K562 (cell line): ENCODE results near the gene KCTD1. TPM values are rescaled to one million over a fixed set of nuclear protein-coding genes. Genes with fewer than 3 reads are reported as not detected.

Experiments used
- ATAC-seq: fragments of 200-7000 bp; cut with Tn5 transposase; 3 replicates; pipeline ENCODE4 v1.9.1; 2020; ENCODE audit warnings: moderate library complexity
- BruUV-seq: library from RNA; stranded (reverse); fragments of 400-500 nt; replicated peaks from 2 replicates; lab custom pipeline; 2021; lab: Mats Ljungman, UMichigan
- CTCF ChIA-PET: fragments of 300-600 bp; formaldehyde crosslinking; extraction: SDS; loops from one replicate; lab custom pipeline; 2021; ENCODE audit warnings: low intra/inter-chr PET ratio; lab: Yijun Ruan, JAX
- POLR2A ChIA-PET: fragments of 300-600, 350-650 bp; sonication (Branson Sonifier 250); formaldehyde crosslinking; extraction: SDS; loops from one replicate; lab custom pipeline; 2021; ENCODE audit warnings: antibody characterized with exemption, inconsistent platforms; lab: Yijun Ruan, JAX
- DNase-seq, 4 experiments: peaks; one replicate each; pipeline versions ENCODE4 v3.0.0 to v3.0.0-alpha.2; 2011 to 2018; ENCODE audit warnings: low spot score in 3 of 4, mixed read lengths in 3 of 4; ENCODE audit errors: extremely low read depth in 1 of 4
- FAIRE-seq: peaks from 2 replicates; lab custom pipeline; 2011; peaks lifted over from hg19 to GRCh38; lab: Jason Lieb, UNC
- H2AFZ ChIP-seq: 2 replicates; pipeline ENCODE4 v1.6.0; 2011; ENCODE audit warnings: low read depth, low read length, control low read depth, inconsistent platforms
- H3K27ac ChIP-seq: fragments of 200-600 bp; 3 replicates; pipeline ENCODE4 v1.8.0; 2011; ENCODE audit warnings: low read depth, mild to moderate bottlenecking, control low read depth, inconsistent platforms, low read length, moderate library complexity, mixed read lengths; ENCODE audit errors: extremely low read depth
- H3K27me3 ChIP-seq, 2 experiments: fragments of 300-600 bp in 1 of 2; 2 replicates in 1 of 2; 3 replicates in 1 of 2; pipeline versions ENCODE4 v1.6.0 to v1.8.0; 2011; ENCODE audit warnings: inconsistent platforms in 2 of 2, low read length in 2 of 2, mild to moderate bottlenecking in 1 of 2, mixed read lengths in 1 of 2, moderate library complexity in 1 of 2; ENCODE audit not compliant: control insufficient read depth in 2 of 2, insufficient read depth in 2 of 2
- H3K36me3 ChIP-seq: fragments of 300-600 bp; 3 replicates; pipeline ENCODE4 v1.8.0; 2011; ENCODE audit warnings: mild to moderate bottlenecking, low read length, inconsistent platforms; ENCODE audit not compliant: control insufficient read depth, insufficient read depth
- H3K4me1 ChIP-seq, 2 experiments: fragments of 200-600 bp in 1 of 2; replicated peaks in 1 of 2; 2 replicates in 1 of 2; 3 replicates in 1 of 2; pipeline versions ENCODE4 v1.5.1 to v1.8.0; 2011; ENCODE audit warnings: inconsistent platforms in 2 of 2, low read length in 2 of 2, mild to moderate bottlenecking in 1 of 2, mixed read lengths in 1 of 2, moderate library complexity in 1 of 2; ENCODE audit not compliant: control insufficient read depth in 2 of 2, insufficient read depth in 2 of 2
- H3K4me2 ChIP-seq: 2 replicates; pipeline ENCODE4 v1.6.1; 2011; ENCODE audit warnings: low read length, control low read depth, inconsistent platforms, mixed read lengths; ENCODE audit not compliant: insufficient read depth
- H3K4me3 ChIP-seq: fragments of 200-600 bp; sonication (generic), shearing (Covaris generic); 2 replicates; pipeline ENCODE4 v1.5.1; 2016; ENCODE audit warnings: control low read depth, inconsistent platforms
- H3K79me2 ChIP-seq: fragments of 200-600 bp; 3 replicates; pipeline ENCODE4 v1.8.0; 2011; ENCODE audit warnings: low read length, inconsistent platforms; ENCODE audit not compliant: control insufficient read depth, insufficient read depth
- H3K9ac ChIP-seq, 2 experiments: 2 replicates each; pipeline versions ENCODE4 v1.6.0 to v1.6.1; 2011; ENCODE audit warnings: low read depth in 2 of 2, low read length in 2 of 2, control low read depth in 1 of 2, inconsistent platforms in 1 of 2, mild to moderate bottlenecking in 1 of 2, mixed read lengths in 1 of 2; ENCODE audit not compliant: insufficient read depth in 1 of 2
- H3K9me1 ChIP-seq: one replicate; pipeline ENCODE4 v1.6.0; 2011; ENCODE audit warnings: inconsistent platforms, mild to moderate bottlenecking, low read length, moderate library complexity; ENCODE audit not compliant: control insufficient read depth, insufficient read depth
- H3K9me3 ChIP-seq: replicated peaks from 2 replicates; pipeline ENCODE4 v1.5.1; 2011; ENCODE audit warnings: low read depth, low read length, inconsistent platforms; ENCODE audit not compliant: control insufficient read depth, insufficient read depth
- H4K20me1 ChIP-seq: replicated peaks from 2 replicates; pipeline ENCODE4 v1.6.1; 2011; ENCODE audit warnings: low read length, inconsistent platforms, mixed read lengths; ENCODE audit not compliant: control insufficient read depth, insufficient read depth
- CEBPB ChIP-seq: fragments of 450-650 bp; IDR thresholded peaks from 2 replicates; pipeline ENCODE4 v1.6.1; 2016; ENCODE audit warnings: missing genetic modification characterization, missing compliant biosample characterization
- DIDO1 ChIP-seq: fragments of 450-650 bp; IDR thresholded peaks from 2 replicates; pipeline ENCODE4 v1.6.1; 2016; ENCODE audit warnings: low read depth, missing biosample characterization, missing genetic modification characterization
- MAFK ChIP-seq: IDR thresholded peaks from 2 replicates; pipeline ENCODE4 v1.6.1; 2011; ENCODE audit warnings: low read length, improper control_type of control experiment
- RNF219 ChIP-seq: fragments of 250-450 bp; sonication (Bioruptor Pico); IDR thresholded peaks from 2 replicates; pipeline ENCODE4 v1.5.0; 2022; ENCODE audit warnings: mild to moderate bottlenecking
- SIN3B ChIP-seq: fragments of 450-650 bp; IDR thresholded peaks from 2 replicates; pipeline ENCODE4 v1.6.1; 2017; ENCODE audit warnings: low read depth, mild to moderate bottlenecking, moderate library complexity
- TAF7 ChIP-seq: fragments of 450-650 bp; IDR thresholded peaks from 2 replicates; pipeline ENCODE4 v1.6.1; 2016; ENCODE audit warnings: missing genetic modification characterization, missing compliant biosample characterization
- ZFP1 ChIP-seq: fragments of 450-650 bp; formaldehyde crosslinking; IDR thresholded peaks from 2 replicates; pipeline ENCODE4 v1.4.0; 2020; ENCODE audit warnings: mild to moderate bottlenecking, mixed read lengths
- ZNF395 ChIP-seq: fragments of 200-800 bp; sonication (Bioruptor generic); IDR thresholded peaks from 2 replicates; pipeline ENCODE4 v1.6.1; 2017; ENCODE audit warnings: missing genetic modification characterization, missing compliant biosample characterization
- WGBS: fragments of 100-300 bp; shearing (Covaris generic); methylation state at CpG from one replicate; pipeline ENCODE4 v1.1.6; 2016; ENCODE audit warnings: low coverage, mixed read lengths; ENCODE audit not compliant: insufficient coverage; ENCODE audit errors: missing lambda C conversion rate; 5-methylcytosine and 5-hydroxymethylcytosine counted together
- in situ Hi-C: fragments of 300-500 bp; cut with MboI; formaldehyde crosslinking; loops from 4 replicates; pipeline ENCODE4 v1.15.0; 2018; ENCODE audit warnings: inconsistent platforms, mixed read lengths
- intact Hi-C: fragments of 100-400 bp; cut with micrococcal nuclease; formaldehyde crosslinking; loops from 2 replicates; pipeline ENCODE4 v1.14.2; 2022
- polyA plus RNA-seq, 8 experiments: library from polyadenylated mRNA; depleted of rRNA in 4 of 8; stranded (reverse) in 5 of 8; unstranded in 3 of 8; fragments of >200 nt; fragmentation: Nextera tagmentation in 2 of 8; fragmentation: Illumina TruSeq in 1 of 8; extraction: Ambion mirVana in 2 of 8; extraction: Trizol in 1 of 8; gene quantifications; 2 replicates each; pipeline versions ENCODE4 v1.2.1 to v1.2.3, GENCODE V29; 2011 to 2014; ENCODE audit warnings: inconsistent platforms in 1 of 8, missing spikeins in 1 of 8
- total RNA-seq, 7 experiments: library from RNA; depleted of rRNA in 6 of 7; stranded (reverse); fragments of >200 nt in 6 of 7; fragmentation: Illumina TruSeq in 2 of 7; extraction: Trizol in 2 of 7; gene quantifications; 2 replicates each; pipeline versions ENCODE4 v1.2.1 to v1.2.3, GENCODE V29; 2011 to 2021; ENCODE audit warnings: low replicate concordance in 1 of 7

The KCTD1 gene
- total and polyA plus RNA-seq, 9 of the 15 experiments (the other 6 are each of a cell fraction or from before 2014, with no cell fraction given) = not detected

- TF ChIP-seq ZNF395 (CRISPR knock-in tag) (no peak), RNF219 (CRISPR knock-in tag) (no peak), ZFP1 (CRISPR knock-in tag) (no peak), CEBPB (tag) (no peak), SIN3B (no peak), TAF7 (tag) (no peak), DIDO1 (tag) (no peak)
Observed at GRCh38 chr18:26466026-26466425, 82.3 kb downstream of the KCTD1 start (continued).

- no peak for TF ChIP-seq MAFK
- Histone ChIP-seq H3K27ac (no peak overlapping the region), H2AFZ (no peak overlapping the region), H4K20me1 (no peaks in the 10 kb centered on the region), H3K9ac (no peak overlapping the region), H3K4me1 (no peaks in the 10 kb centered on the region), H3K27me3 (peaks cover 2 to 19% of the 10 kb centered on the region in 2 experiments; a peak in 1 of 5 replicates), H3K79me2 (no peaks in the 10 kb centered on the region), H3K4me3 (no peak overlapping the region), H3K36me3 (no peaks in the 10 kb centered on the region), H3K9me3 (no peaks in the 10 kb centered on the region), H3K9me1 (no peaks in the 10 kb centered on the region), H3K4me2 (no peak overlapping the region)
- in situ Hi-C loops = no loop called here
- CTCF ChIA-PET = no interaction called here
- POLR2A ChIA-PET = no interaction called here
- 0% methylated on average over 12 of the region's 12 CpGs for WGBS
- intact Hi-C loops = no loop called here
- no peak for FAIRE-seq
- DNase-seq = no peak
- no TSS peak for BruUV-seq
- ATAC-seq = no peak
Observed at GRCh38 chr18:26465431-26465830, 82.9 kb downstream of the KCTD1 start.
